GM21423 (cell line): ENCODE data around the gene GNB3.
A peak's percentile ranks its signal among the peaks of the same experiment; 100 is the strongest.

Experiments used
- ATAC-seq: cut with Tn5 transposase; IDR thresholded peaks from one replicate; pipeline ENCODE4 v1.9.1; 2021; ENCODE audit warnings: mild to moderate bottlenecking, moderate library complexity; ENCODE audit not compliant: unreplicated experiment

Gene GNB3

DNA sequence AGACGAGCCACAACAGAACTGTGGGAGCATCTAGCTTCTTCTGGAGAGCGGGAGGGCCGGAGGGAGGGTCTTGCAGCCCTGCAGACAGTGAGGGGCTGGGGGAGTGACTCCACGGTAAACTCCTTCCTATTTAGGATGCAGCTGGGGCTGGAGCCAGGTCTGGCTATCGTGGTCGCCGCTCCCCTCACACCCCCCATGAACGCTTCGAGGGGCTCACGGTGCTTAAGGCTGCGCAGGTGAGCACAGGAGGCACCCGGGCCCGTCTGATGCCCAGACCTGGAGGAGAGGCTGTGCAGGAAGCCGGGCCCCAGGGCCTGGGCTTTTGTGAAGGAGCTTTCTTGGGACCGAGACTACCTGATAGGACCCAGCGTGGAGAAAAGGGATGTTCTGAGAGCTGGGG, 3.9 kb upstream of the GNB3 start:
- ATAC-seq, result no peak

- ATAC-seq, result no peak
Measured at GRCh38 chr12:6837370-6838060, 3.2 kb upstream of the GNB3 start.

GRCh38 chr12:6838854-6839253, 1.9 kb upstream of the GNB3 start:
- no peak for ATAC-seq

DNA sequence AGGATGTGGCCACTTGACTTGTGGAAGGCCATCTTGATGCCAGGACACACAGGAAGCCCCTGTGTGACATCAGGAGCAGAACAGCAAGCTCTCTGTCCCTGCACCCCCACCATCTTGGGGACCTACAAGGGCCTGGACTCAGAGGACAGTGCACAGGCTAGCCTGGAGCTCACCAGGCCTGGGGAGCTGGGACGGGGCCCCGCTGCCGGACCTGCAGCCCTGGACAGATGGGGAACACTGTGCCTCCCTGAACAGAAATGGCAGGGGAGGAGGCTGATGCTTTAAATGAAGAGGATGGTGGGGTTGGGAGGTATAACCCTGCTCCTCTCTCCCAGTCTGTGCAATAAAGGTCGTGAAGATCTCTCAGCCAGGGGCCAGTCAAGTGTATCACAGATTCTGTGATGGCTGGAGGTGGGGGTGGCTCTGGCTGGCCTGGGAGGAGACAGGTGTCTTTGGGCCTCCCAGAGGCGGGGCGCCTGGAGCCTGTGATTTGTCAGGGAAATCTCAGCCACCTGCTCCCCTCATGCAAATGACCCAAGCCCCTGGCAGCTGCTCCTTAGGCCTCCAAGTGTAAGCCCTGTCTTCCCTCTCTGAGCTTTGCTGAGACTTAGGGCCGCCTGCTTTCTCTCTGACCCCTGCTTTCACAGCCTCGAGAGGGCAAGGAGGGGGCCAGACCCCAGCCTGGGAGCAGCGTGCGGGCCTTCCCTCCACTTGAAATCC, 1.1 kb upstream of the GNB3 start:
- peak; percentile 62 for ATAC-seq

DNA sequence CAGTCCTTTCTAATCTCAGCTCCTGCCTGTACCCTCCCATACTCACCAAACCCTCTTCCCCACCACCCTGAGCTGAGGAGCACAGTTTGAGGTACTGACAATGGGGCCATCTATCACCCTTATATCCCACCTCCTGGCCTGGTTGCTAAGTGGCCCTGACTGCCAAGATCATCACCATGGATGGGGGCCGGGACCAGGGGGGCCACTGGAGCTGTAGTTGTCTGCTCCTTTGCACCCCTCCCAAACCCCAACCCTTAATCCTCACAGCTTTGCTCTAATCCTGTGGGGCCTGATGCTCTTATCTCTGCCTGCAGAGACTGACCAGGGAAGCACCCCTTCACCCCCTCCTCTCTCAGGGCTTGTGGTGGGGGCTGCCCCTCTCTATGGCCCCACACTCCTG, 395 bp upstream of the GNB3 start:
- ATAC-seq, result no peak

DNA sequence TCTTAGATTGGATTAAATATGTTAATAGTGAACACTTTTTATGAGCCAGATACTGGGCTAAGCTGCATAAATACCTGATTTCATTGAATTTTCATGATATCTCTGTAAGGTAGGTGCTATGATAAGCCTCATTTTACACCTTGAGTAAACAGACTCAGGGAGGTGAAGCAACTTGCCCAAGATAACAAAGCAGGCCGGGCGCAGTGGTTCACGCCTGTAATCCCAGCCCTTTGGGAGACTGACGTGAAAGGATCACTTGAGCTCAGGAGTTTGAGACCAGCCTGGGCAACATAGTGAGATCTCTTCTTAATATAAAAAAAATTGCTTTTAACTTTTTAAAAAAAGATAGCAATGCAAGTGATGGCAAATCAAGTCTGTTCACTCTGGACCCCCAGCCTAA, 1.4 kb downstream of the GNB3 start:
- ATAC-seq, result no peak

- no peak for ATAC-seq
Measured at GRCh38 chr12:6843118-6843902, 2.6 kb downstream of the GNB3 start.

DNA sequence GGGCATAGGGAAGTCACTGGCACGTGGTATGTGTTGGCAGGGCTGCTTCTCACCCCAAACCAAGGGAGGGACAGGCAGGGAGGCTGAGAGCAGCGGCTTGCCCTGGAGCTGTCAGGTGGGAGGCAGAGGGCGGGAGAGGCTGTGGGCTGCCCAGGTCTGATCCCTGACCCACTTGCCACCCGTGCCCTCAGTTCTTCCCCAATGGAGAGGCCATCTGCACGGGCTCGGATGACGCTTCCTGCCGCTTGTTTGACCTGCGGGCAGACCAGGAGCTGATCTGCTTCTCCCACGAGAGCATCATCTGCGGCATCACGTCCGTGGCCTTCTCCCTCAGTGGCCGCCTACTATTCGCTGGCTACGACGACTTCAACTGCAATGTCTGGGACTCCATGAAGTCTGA, 4.7 kb downstream of the GNB3 start:
- ATAC-seq, result no peak

GRCh38 chr12:6846316-6846869, 5.7 kb downstream of the GNB3 start:
- no peak for ATAC-seq

DNA sequence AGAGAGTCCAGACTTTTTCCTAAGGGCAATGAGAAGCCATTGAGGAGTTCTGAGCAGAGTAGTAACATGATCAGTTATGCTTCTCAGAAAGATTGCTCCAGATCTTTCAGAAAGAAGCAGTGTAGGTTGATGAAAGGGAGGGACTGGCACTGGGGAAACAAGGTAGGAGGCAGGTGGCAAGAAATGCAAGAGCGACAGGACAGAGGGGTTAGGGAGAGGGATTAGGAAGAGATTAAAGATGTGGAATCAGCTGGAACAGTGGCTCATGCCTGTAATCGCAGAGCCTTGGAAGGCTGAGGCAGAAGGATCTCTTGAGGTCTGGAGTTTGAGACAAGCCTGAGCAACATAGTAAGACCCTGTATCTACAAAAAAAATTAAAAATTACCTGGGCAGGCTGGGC, 7.0 kb downstream of the GNB3 start:
- ATAC-seq, result no peak

DNA sequence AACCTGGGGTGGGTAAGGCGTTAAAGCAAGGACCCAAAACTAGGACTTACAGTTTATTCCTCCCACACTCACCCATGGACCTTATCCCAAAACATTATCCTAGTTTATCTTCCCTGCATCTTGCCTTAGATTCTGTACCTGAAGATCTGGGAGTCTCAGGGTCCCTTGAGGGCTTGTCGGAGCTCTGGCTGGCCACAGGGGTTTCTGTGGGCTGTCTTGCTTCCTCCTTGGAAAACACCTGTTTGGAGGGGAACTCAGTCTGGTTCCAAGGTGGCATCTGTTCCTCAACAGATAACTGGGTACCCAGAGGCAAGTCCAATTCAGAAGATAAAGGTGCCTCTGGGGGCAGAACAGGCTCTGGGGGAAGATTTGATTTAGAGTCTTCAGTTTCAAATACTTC, 8.7 kb downstream of the GNB3 start:
- no peak for ATAC-seq

DNA sequence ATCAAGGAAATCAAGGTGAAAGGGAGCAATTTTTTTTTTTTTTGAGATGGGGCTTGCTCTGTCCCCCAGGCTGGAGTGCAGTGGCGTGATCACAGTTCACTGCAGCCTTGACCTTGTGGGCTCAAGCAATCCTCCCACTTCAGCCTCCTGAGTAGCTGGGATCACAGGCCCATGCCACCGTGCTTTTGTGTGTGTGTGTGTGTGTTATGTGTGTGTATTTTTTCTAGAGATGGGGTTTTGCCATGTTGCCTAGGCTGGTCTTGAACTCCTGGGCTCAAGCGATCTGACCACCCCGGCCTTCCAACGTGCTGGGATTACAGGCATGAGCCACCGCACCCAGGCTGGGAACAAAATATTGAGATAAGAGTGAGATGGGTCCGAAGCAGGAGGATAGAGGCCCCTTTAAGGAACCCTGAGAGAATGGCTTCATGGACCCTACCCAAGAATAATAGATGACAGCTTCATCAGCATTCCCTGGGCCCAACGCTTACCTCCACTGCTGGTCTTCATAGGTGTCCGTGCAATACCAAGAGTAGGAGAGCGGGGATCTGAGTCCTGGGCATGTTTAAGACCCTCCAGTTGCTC, 9.3 kb downstream of the GNB3 start:
- no peak for ATAC-seq

GRCh38 chr12:6850796-6851152, 10.0 kb downstream of the GNB3 start:
- ATAC-seq, result no peak

DNA sequence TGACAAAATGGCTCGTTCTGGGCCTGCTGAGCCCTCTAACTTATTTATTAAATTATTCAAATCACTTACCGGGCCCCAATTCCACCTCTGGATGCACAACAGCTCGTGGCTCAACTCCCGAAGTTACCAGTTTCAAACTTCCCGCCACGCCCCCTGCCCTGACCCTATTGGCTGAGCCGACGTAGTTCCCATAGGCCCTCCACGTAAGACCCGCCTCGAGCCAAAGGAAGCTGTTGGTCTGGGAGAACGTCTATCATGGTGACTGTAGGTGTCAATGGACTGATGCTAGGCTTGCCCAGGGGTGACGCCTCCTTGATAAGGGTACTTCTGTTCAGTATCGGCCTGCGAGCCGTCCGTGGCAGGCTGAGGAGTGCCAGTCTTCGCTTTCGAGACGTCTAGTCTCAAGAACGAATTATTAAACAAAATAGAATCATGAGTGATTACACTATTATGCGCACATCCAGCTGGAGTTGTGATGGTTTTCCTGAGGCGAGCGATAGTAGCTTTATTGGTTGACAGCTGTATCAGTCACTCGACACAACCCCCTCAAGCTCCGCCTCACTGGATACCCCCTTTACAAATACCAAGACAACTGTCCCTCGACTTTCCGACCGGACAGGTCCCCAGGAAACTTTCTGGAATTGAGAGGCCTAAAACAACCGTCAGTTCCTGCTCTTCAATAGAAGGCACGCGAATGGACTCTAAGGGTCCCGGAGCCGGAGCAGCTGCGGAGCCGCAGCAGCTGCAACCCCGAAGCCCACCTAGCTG, 10.6 kb downstream of the GNB3 start, which contains the start of gene CDCA3:
Gene CDCA3 (minus strand): TSS at position 134 of the 768 bp plus-strand sequence. CDS start 334 bp downstream, outside the sequence.
- ATAC-seq, result peak; percentile 42

GRCh38 chr12:6851921-6852650, 11.4 kb downstream of the GNB3 start, which contains the start of gene USP5:
USP5 (plus strand) TSS chr12:6852150; CDS start chr12:6852180, 30 bp downstream.
- ATAC-seq, result peak; percentile 72

DNA sequence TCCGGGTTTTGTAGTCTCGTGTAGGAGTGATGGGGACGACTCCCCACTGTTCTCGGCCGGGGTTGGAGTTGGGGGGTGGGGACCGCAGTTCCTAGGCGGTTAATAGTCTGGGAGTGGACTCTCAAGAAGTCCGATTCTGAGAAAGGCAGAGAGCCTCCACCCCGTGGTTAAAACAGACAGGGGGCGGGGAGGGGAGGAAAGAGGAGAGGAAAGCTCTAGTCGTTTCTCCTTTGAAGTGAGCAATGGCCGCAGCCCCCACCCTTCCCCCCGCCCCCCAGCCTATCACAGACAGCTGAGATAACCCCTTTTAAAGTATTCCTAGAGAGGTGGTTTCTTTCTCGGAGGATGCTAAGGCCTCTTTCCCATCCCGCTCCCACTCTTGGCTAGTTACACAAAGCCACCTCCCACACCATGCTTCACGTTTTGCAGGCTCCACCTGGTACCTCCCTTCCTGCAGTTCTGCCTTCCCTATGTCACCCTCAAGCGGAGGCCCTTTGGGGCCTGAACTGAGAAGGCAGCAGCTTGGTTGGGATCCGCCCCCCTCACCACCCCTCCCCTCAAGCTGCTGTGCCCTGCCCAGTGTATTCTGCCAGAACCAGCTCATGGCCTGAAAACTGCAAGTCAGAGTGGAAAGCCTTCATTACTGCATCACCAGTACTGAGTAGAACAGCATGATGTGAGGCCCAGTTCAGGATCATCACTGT, 12.1 kb downstream of the GNB3 start:
- no peak for ATAC-seq

GRCh38 chr12:6853626-6854025, 12.9 kb downstream of the GNB3 start:
- no peak for ATAC-seq

GRCh38 chr12:6854036-6854435, 13.3 kb downstream of the GNB3 start:
- ATAC-seq, result no peak

DNA sequence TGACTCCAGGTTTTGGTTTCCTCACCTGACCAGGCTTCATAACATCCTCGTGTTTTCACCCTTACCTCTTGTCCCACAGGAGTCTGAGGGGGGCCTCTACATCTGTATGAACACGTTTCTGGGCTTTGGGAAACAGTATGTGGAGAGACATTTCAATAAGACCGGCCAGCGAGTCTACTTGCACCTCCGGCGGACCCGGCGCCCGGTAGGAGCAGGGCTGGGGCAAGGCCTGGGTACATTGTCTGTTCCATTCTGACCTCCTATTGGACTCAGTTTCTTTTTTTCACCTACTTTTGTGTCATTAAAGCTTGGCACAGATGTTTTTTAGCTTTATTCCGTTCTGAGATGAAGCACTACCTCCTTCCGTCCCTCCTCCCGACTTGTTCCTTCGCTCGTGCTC, 14.6 kb downstream of the GNB3 start:
- ATAC-seq, result no peak
